Activated gamma-delta T cell (primary cell): Measurements from ENCODE around the gene GPR153.
"Not testable (repeated sequence)": the region's sequence is repeated elsewhere in the genome, so short reads cannot be mapped to it uniquely, and the experiment has no call there.

Source experiments
- DNase-seq: peaks from one replicate; lab custom pipeline; 2025; lab: John Stamatoyannopoulos, UW

Gene GPR153

GRCh38 chr1:6233376-6233775, 27.5 kb downstream of the GPR153 start:
- no peak for DNase-seq

DNA sequence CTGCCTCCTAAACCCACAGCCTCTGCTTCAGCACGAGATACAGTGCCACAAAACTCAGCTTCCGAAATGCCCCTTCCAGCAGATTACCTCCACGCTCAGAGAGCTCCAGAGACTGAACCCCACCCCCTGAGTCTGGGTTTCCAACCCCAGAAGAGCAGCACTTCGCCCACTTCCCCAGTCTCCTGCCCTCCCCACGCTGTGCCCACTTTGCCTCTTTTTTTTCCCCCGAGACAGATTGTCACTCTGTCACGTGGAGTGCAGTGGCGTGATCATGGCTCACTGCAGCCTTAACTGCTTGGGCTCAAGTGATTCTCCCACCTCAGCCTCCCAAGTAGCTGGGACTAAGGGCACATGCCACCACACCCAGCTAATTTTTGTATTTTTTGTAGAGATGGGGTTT, 35.2 kb downstream of the GPR153 start:
- no peak for DNase-seq

- DNase-seq = no peak
Observed at GRCh38 chr1:6224718-6225117, 36.2 kb downstream of the GPR153 start.

DNA sequence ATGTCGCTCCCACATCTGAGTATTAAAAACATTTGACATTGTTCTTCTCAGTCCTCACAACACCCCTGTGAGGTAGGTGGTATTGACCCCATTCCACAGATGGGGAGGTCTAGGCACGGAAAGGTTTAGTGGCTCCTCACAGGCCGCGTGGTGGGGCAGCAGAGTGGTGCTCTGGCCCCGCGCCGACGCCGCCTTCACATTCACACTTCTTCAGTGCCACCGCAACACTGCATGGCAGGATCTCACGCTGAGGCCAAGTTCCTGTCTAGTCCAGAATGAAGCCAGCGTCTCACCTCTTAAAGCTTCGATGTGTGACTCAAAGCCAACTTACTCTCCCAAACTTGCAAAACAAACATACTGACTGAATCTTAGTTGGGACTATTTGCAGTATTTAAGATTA, 37.3 kb downstream of the GPR153 start:
- DNase-seq = no peak

DNA sequence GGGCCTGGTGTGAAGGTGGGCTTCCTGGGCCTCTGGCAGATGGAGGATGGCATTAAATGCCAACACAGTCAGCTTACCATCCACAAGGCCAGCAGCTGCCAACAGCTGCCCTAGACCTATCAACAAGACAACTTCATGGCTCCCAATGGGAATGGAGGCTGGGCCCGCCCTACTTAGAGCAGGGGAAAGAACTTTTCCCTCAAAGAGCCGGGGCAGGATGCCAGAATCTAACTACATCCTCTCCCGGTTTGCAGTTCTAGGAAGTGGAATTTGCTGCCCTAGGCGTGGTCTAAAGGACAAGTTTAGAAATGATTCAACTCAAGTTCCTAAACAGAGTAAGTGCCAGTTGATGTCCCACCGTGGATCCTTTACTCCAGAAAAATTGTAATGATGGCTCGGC, 38.3 kb downstream of the GPR153 start:
- no peak for DNase-seq

DNA sequence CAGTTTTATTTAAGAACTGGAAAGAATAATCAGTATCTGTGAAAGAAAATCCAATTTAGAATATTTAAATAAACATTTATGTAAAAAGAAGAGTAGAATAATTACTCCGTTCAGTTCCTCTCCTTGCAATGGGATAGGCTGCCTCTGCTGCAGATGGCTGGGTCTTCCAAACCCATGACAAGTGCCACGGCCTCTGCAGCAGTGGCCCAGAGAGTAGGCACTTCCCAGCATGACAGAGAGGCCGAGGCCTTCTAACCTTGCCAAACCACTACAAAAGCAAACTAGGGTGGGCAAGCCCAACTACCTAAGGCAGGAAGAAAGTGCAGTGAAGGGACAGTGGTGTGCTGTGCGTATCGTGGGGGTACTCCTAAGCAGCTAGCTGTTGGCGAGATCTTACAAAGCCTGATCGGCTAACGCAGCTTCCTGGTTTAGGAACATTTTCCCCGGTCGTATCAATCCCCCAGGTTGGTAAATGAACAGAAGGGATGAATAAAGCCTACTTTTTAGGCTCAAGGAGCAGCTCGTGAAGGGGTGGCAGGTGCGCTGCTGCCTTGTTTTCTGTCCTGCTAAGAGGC, 39.6 kb downstream of the GPR153 start:
- no peak for DNase-seq

GRCh38 chr1:6220236-6220635, 40.7 kb downstream of the GPR153 start:
- no peak for DNase-seq

- not testable (repeated sequence) for DNase-seq
Observed at GRCh38 chr1:6219641-6220040, 41.3 kb downstream of the GPR153 start.

- DNase-seq = no peak
Observed at GRCh38 chr1:6218375-6219164, 42.3 kb downstream of the GPR153 start.

DNA sequence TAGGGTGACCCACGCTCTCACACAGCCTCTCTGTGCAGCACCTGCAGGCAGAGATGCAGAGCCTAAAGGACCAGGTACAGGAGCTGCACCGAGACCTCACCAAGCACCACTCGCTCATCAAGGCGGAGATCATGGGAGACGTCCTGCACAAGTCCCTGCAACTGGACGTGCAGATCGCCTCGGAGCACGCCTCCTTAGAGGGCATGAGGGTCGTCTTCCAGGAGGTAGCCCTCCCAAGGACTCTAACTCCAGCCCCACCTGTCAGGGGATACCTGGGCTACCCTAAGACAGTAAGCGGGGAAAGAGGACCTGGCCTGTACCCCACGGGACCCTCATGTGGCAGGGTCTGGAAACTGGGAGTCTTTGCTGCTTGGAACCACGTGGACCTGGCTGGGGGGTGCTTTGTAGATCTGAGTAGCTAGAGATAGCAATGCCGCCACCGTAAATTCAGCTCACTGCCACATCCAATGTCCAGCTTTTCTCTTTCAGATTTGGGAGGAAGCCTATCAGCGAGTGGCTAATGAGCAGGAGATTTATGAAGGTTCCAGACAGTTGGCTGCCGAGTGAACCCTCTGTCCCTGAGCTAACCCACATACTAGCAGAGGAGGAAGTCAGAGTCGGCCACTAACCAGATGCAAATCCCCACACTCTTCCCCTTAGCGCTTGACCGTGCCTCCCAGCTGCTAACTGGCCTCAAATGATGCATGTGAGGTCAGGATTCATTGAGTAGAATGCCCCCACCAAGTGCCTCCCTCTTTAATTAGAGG, 48.5 kb downstream of the GPR153 start:
- DNase-seq = no peak

- DNase-seq = no peak
Observed at GRCh38 chr1:6211731-6212130, 49.2 kb downstream of the GPR153 start.

DNA sequence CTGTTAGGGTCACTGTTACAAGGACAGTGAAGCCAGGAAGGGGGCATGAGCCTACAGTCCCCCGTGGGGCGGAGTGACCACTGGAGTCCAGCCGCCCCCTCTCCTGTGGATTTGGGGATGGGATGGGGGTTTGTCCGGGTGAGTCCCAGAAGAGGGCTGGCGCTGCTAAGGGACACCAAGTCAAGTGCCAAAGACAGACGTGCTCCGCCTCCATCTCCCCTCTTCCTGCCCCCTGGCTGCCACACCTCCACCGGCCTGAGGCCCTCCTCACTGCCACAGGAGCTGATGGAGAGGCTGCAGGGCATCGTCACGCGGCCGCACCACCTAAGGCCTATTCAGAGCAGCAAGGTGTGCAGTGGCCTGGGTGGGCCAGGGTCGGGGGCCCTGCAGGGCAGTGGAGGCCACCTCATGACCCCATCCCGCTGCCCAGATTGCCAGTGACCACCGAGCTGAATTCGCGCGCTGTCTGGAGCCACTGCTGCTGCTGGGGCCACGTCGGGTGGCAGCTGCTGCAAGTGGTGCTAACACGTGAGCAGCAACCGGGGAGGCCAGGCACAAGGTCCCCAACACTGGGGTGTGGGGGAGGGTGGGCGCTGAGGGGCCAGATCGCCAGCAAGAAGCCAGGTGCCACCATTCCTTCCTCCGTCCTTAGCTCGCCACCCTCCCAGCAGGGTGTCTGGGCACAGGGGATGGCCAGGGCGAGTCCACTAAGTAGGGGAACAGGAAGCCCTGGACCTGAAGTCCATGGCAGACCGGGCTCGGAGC, 50.1 kb downstream of the GPR153 start:
- DNase-seq = no peak

GRCh38 chr1:6209661-6210580, 51.0 kb downstream of the GPR153 start:
- DNase-seq = no peak

GRCh38 chr1:6208723-6209660, 51.9 kb downstream of the GPR153 start:
- no peak for DNase-seq

- no peak for DNase-seq
Observed at GRCh38 chr1:6207921-6208320, 53.0 kb downstream of the GPR153 start.

- DNase-seq = no peak
Observed at GRCh38 chr1:6207075-6207885, 53.6 kb downstream of the GPR153 start.

DNA sequence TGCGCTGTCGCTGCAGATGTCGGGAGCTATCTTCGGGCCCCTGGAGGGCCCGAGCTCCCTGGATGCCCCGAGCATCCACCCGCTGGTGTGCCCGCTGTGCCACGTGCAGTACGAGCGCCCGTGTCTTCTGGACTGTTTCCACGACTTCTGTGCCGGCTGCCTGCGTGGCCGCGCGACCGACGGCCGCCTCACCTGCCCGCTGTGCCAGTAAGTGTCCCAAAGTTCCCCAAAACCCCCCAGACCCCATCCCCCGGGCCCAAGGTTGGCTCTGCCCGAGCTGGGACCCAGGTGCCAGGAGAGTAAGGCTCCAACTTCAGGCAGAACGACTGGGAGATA, 54.4 kb downstream of the GPR153 start:
- DNase-seq = no peak

GRCh38 chr1:6205849-6206519, 54.9 kb downstream of the GPR153 start, which contains the start of gene RNF207:
RNF207 (plus strand) TSS chr1:6206119; CDS start chr1:6206536, 417 bp downstream.
- DNase-seq = no peak

GRCh38 chr1:6202256-6202655, 58.6 kb downstream of the GPR153 start:
- DNase-seq = no peak
